ENCODE measurements around the gene TOP3B. TPM values are rescaled to one million over a fixed set of nuclear protein-coding genes. Genes with fewer than 3 reads are reported as not detected.

TOP3B gene
- total RNA-seq, 1 experiment from 2014 or later, result 68.6 TPM

DNA sequence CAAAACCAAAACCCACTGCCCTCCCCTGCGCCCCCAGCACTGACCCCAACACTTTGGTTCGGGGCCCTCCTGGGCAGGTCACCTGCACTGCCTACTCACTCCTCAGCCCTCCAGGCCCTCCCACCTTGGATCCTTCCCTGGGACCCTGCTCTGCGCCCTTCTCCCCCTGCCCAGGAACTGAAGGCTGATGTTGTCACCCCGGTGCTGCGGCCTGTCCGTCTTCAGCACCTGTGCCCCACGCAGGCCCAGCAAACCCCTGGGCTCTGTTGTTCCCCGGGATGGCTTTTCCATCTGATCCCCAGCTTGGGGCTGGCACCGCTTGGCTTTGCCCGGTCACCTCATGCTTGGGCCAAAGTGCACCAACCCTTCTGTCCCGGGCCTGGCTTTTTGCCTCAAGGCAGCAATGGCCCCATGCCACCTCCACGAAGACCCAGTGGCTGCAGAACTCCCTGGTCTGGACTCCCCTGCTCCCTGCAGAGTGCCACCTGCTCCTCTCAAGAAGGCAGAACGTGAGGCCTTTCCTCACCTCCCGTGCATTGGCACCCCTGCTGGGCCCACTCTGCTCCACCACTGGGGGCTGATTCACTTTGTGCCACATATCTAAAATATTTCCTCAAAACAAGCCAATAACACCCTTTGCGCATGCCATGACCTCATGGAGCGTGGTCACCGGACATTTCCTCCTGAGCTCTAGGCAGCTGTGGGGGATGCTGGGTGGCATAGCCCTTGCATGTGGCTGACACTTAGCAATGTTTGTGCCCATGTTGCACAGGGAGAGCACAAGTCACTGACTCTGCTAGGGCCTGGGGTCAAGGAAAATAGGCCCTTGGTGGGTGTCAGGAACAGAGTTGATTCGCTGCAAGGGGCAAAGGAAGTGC lies 38.8 kb downstream of the TOP3B start:
- no peak for DNase-seq (ENCODE audit: low spot score)
- Mint-ChIP-seq H3K9me3 (no peaks in the 10 kb centered on the region), H3K4me1 (peaks cover 17% of the 10 kb centered on the region), H3K27ac (no peak overlapping the region; the same call in 1 of the 2 replicates), H3K36me3 (peaks cover 6% of the 10 kb centered on the region), H3K4me3 (no peak overlapping the region), H3K27me3 (ENCODE audit: low read depth) (no peaks in the 10 kb centered on the region)
- CTCF ChIA-PET, result interaction anchor here (1.1 kb wide), 2 partner anchors 9 to 29 kb away, joined by 3 to 6 read pairs; partner anchors contain the start of gene PPM1F
- ATAC-seq, result no peak
- POLR2A ChIA-PET, result no interaction called here
- no peak for TF ChIP-seq CREM (CRISPR knock-in tag; IDR thresholded peaks at IDR 0.05)
- TF ChIP-seq ATF1 (CRISPR knock-in tag; IDR thresholded peaks at IDR 0.05), result no peak
- no peak for TF ChIP-seq FOXJ3 (CRISPR knock-in tag; IDR thresholded peaks at IDR 0.05; ENCODE audit: borderline replicate concordance)
- no peak for TF ChIP-seq ZNF263 (CRISPR knock-in tag; IDR thresholded peaks at IDR 0.05; ENCODE audit: low read depth)
- TF ChIP-seq, protein P1, sequence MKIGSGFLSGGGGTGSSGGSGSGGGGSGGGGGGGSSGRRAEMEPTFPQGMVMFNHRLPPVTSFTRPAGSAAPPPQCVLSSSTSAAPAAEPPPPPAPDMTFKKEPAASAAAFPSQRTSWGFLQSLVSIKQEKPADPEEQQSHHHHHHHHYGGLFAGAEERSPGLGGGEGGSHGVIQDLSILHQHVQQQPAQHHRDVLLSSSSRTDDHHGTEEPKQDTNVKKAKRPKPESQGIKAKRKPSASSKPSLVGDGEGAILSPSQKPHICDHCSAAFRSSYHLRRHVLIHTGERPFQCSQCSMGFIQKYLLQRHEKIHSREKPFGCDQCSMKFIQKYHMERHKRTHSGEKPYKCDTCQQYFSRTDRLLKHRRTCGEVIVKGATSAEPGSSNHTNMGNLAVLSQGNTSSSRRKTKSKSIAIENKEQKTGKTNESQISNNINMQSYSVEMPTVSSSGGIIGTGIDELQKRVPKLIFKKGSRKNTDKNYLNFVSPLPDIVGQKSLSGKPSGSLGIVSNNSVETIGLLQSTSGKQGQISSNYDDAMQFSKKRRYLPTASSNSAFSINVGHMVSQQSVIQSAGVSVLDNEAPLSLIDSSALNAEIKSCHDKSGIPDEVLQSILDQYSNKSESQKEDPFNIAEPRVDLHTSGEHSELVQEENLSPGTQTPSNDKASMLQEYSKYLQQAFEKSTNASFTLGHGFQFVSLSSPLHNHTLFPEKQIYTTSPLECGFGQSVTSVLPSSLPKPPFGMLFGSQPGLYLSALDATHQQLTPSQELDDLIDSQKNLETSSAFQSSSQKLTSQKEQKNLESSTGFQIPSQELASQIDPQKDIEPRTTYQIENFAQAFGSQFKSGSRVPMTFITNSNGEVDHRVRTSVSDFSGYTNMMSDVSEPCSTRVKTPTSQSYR (CRISPR knock-in tag; IDR thresholded peaks at IDR 0.05), result no peak
- TF ChIP-seq, protein P2, sequence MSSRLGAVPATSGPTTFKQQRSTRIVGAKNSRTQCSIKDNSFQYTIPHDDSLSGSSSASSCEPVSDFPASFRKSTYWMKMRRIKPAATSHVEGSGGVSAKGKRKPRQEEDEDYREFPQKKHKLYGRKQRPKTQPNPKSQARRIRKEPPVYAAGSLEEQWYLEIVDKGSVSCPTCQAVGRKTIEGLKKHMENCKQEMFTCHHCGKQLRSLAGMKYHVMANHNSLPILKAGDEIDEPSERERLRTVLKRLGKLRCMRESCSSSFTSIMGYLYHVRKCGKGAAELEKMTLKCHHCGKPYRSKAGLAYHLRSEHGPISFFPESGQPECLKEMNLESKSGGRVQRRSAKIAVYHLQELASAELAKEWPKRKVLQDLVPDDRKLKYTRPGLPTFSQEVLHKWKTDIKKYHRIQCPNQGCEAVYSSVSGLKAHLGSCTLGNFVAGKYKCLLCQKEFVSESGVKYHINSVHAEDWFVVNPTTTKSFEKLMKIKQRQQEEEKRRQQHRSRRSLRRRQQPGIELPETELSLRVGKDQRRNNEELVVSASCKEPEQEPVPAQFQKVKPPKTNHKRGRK (CRISPR knock-in tag; IDR thresholded peaks at IDR 0.05; ENCODE audit: borderline replicate concordance), result no peak
- no peak for TF ChIP-seq ZNF416 (CRISPR knock-in tag; IDR thresholded peaks at IDR 0.05)
- no peak for TF ChIP-seq TCF7 (CRISPR knock-in tag; IDR thresholded peaks at IDR 0.05; ENCODE audit: low read depth)
- no peak for TF ChIP-seq CBFB (CRISPR knock-in tag; IDR thresholded peaks at IDR 0.05; ENCODE audit: low read depth)
- TF ChIP-seq ZNF317 (CRISPR knock-in tag; IDR thresholded peaks at IDR 0.05; ENCODE audit: borderline replicate concordance, low read depth), result no peak
- TF ChIP-seq, protein P3, sequence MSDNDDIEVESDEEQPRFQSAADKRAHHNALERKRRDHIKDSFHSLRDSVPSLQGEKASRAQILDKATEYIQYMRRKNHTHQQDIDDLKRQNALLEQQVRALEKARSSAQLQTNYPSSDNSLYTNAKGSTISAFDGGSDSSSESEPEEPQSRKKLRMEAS (CRISPR knock-in tag; IDR thresholded peaks at IDR 0.05), result no peak
- TF ChIP-seq RELA (CRISPR knock-in tag; IDR thresholded peaks at IDR 0.05; ENCODE audit: borderline replicate concordance), result no peak
- TF ChIP-seq, protein P4, sequence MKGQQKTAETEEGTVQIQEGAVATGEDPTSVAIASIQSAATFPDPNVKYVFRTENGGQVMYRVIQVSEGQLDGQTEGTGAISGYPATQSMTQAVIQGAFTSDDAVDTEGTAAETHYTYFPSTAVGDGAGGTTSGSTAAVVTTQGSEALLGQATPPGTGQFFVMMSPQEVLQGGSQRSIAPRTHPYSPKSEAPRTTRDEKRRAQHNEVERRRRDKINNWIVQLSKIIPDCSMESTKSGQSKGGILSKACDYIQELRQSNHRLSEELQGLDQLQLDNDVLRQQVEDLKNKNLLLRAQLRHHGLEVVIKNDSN (CRISPR knock-in tag; IDR thresholded peaks at IDR 0.05), result no peak
- TF ChIP-seq, protein P5, sequence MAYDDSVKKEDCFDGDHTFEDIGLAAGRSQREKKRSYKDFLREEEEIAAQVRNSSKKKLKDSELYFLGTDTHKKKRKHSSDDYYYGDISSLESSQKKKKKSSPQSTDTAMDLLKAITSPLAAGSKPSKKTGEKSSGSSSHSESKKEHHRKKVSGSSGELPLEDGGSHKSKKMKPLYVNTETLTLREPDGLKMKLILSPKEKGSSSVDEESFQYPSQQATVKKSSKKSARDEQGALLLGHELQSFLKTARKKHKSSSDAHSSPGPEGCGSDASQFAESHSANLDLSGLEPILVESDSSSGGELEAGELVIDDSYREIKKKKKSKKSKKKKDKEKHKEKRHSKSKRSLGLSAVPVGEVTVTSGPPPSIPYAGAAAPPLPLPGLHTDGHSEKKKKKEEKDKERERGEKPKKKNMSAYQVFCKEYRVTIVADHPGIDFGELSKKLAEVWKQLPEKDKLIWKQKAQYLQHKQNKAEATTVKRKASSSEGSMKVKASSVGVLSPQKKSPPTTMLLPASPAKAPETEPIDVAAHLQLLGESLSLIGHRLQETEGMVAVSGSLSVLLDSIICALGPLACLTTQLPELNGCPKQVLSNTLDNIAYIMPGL (CRISPR knock-in tag; IDR thresholded peaks at IDR 0.05), result no peak
- no peak for TF ChIP-seq ELF4 (CRISPR knock-in tag; IDR thresholded peaks at IDR 0.05; ENCODE audit: low read depth)
- TF ChIP-seq PRRX2 (CRISPR knock-in tag; IDR thresholded peaks at IDR 0.05), result no peak
- TF ChIP-seq, protein P6, sequence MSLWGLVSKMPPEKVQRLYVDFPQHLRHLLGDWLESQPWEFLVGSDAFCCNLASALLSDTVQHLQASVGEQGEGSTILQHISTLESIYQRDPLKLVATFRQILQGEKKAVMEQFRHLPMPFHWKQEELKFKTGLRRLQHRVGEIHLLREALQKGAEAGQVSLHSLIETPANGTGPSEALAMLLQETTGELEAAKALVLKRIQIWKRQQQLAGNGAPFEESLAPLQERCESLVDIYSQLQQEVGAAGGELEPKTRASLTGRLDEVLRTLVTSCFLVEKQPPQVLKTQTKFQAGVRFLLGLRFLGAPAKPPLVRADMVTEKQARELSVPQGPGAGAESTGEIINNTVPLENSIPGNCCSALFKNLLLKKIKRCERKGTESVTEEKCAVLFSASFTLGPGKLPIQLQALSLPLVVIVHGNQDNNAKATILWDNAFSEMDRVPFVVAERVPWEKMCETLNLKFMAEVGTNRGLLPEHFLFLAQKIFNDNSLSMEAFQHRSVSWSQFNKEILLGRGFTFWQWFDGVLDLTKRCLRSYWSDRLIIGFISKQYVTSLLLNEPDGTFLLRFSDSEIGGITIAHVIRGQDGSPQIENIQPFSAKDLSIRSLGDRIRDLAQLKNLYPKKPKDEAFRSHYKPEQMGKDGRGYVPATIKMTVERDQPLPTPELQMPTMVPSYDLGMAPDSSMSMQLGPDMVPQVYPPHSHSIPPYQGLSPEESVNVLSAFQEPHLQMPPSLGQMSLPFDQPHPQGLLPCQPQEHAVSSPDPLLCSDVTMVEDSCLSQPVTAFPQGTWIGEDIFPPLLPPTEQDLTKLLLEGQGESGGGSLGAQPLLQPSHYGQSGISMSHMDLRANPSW (CRISPR knock-in tag; conservative IDR thresholded peaks at IDR 0.05; ENCODE audit: low read depth), result no peak
- TF ChIP-seq, protein P7, sequence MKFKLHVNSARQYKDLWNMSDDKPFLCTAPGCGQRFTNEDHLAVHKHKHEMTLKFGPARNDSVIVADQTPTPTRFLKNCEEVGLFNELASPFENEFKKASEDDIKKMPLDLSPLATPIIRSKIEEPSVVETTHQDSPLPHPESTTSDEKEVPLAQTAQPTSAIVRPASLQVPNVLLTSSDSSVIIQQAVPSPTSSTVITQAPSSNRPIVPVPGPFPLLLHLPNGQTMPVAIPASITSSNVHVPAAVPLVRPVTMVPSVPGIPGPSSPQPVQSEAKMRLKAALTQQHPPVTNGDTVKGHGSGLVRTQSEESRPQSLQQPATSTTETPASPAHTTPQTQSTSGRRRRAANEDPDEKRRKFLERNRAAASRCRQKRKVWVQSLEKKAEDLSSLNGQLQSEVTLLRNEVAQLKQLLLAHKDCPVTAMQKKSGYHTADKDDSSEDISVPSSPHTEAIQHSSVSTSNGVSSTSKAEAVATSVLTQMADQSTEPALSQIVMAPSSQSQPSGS (CRISPR knock-in tag; IDR thresholded peaks at IDR 0.05; ENCODE audit: borderline replicate concordance, low read depth), result no peak
